ENCODE results near the gene RNF13.

DNA sequence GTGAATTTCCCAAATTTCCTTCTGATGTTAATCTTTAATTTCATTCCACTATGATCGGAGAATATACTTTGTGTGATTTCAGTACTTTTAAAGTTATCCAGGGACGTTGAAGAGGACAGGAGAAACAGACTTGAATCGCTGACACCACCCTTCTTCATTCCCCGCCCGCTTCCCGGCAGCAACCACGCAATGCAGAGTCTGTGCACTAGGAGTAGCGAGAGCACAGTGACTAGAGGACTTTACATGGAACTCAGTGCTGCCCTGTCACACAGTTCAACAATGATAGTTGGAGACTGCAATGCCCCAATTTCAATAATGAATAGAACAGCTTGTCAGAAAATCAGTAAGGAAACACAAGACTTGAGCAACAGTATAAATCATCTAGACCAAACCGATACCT lies 73.9 kb downstream of the RNF13 start:
- TF ChIP-seq, protein P1, sequence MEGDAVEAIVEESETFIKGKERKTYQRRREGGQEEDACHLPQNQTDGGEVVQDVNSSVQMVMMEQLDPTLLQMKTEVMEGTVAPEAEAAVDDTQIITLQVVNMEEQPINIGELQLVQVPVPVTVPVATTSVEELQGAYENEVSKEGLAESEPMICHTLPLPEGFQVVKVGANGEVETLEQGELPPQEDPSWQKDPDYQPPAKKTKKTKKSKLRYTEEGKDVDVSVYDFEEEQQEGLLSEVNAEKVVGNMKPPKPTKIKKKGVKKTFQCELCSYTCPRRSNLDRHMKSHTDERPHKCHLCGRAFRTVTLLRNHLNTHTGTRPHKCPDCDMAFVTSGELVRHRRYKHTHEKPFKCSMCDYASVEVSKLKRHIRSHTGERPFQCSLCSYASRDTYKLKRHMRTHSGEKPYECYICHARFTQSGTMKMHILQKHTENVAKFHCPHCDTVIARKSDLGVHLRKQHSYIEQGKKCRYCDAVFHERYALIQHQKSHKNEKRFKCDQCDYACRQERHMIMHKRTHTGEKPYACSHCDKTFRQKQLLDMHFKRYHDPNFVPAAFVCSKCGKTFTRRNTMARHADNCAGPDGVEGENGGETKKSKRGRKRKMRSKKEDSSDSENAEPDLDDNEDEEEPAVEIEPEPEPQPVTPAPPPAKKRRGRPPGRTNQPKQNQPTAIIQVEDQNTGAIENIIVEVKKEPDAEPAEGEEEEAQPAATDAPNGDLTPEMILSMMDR (IDR thresholded peaks at IDR 0.05; ENCODE audit: insufficient read depth, low read length), result no peak
- no peak for TF ChIP-seq SPI1 (IDR thresholded peaks at IDR 0.05; ENCODE audit: borderline replicate concordance, low read depth)
- TF ChIP-seq POLR2AphosphoS5 (IDR thresholded peaks at IDR 0.05; ENCODE audit: low read depth), result no peak
- TF ChIP-seq, protein P2, sequence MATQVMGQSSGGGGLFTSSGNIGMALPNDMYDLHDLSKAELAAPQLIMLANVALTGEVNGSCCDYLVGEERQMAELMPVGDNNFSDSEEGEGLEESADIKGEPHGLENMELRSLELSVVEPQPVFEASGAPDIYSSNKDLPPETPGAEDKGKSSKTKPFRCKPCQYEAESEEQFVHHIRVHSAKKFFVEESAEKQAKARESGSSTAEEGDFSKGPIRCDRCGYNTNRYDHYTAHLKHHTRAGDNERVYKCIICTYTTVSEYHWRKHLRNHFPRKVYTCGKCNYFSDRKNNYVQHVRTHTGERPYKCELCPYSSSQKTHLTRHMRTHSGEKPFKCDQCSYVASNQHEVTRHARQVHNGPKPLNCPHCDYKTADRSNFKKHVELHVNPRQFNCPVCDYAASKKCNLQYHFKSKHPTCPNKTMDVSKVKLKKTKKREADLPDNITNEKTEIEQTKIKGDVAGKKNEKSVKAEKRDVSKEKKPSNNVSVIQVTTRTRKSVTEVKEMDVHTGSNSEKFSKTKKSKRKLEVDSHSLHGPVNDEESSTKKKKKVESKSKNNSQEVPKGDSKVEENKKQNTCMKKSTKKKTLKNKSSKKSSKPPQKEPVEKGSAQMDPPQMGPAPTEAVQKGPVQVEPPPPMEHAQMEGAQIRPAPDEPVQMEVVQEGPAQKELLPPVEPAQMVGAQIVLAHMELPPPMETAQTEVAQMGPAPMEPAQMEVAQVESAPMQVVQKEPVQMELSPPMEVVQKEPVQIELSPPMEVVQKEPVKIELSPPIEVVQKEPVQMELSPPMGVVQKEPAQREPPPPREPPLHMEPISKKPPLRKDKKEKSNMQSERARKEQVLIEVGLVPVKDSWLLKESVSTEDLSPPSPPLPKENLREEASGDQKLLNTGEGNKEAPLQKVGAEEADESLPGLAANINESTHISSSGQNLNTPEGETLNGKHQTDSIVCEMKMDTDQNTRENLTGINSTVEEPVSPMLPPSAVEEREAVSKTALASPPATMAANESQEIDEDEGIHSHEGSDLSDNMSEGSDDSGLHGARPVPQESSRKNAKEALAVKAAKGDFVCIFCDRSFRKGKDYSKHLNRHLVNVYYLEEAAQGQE (IDR thresholded peaks at IDR 0.05; ENCODE audit: insufficient replicate concordance, low read depth), result no peak
- TF ChIP-seq GABPA (IDR thresholded peaks at IDR 0.05; ENCODE audit: low read depth), result no peak

All from HL-60 (cell line).